H9 (cell line): ENCODE results near the gene HERC6. TPM values are rescaled to one million over a fixed set of nuclear protein-coding genes. Genes with fewer than 3 reads are reported as not detected.

ENCODE experiments used
- DNase-seq: peaks from one replicate; pipeline ENCODE4 v3.0.0-alpha.2; 2017
- H2AFZ ChIP-seq: one replicate; pipeline ENCODE4 v1.6.1; 2013; ENCODE audit warnings: mild to moderate bottlenecking, low read length, control low read depth, moderate library complexity
- H2AK5ac ChIP-seq: 2 replicates; pipeline ENCODE4 v1.6.1; 2013; ENCODE audit warnings: low read length, control low read depth, mixed read lengths; ENCODE audit not compliant: insufficient read length
- H2BK120ac ChIP-seq: one replicate; pipeline ENCODE4 v1.6.1; 2013; ENCODE audit warnings: low read depth, mild to moderate bottlenecking, low read length, control low read depth, inconsistent platforms; ENCODE audit not compliant: poor library complexity, severe bottlenecking
- H2BK12ac ChIP-seq: 2 replicates; pipeline ENCODE4 v1.6.1; 2013; ENCODE audit warnings: low read length, control low read depth, mixed read lengths, low read depth; ENCODE audit not compliant: insufficient read length
- H2BK15ac ChIP-seq: 2 replicates; pipeline ENCODE4 v1.6.1; 2013; ENCODE audit warnings: low read depth, low read length, control low read depth
- H2BK20ac ChIP-seq: one replicate; pipeline ENCODE4 v1.6.1; 2013; ENCODE audit warnings: low read depth, mild to moderate bottlenecking, low read length, control low read depth, inconsistent platforms; ENCODE audit not compliant: poor library complexity, severe bottlenecking
- H2BK5ac ChIP-seq: 2 replicates; pipeline ENCODE4 v1.6.1; 2013; ENCODE audit warnings: low read length, control low read depth, mixed read lengths; ENCODE audit not compliant: insufficient read length
- H3K14ac ChIP-seq: 2 replicates; pipeline ENCODE4 v1.6.1; 2013; ENCODE audit warnings: low read length, control low read depth; ENCODE audit not compliant: insufficient read depth
- H3K18ac ChIP-seq: 2 replicates; pipeline ENCODE4 v1.6.1; 2013; ENCODE audit warnings: low read depth, mild to moderate bottlenecking, mixed read lengths, low read length, control low read depth; ENCODE audit not compliant: insufficient read length
- H3K23ac ChIP-seq: 2 replicates; pipeline ENCODE4 v1.6.1; 2013; ENCODE audit warnings: low read length, control low read depth, mixed read lengths, low read depth; ENCODE audit not compliant: insufficient read length
- H3K23me2 ChIP-seq: 2 replicates; pipeline ENCODE4 v1.6.1; 2013; ENCODE audit warnings: low read depth, mild to moderate bottlenecking, mixed read lengths, low read length, control low read depth; ENCODE audit not compliant: insufficient read length, poor library complexity, severe bottlenecking
- H3K27ac ChIP-seq: 2 replicates; pipeline ENCODE4 v1.5.1; 2013; ENCODE audit warnings: low read length, control low read depth, mixed read lengths, low read depth; ENCODE audit not compliant: insufficient read length
- H3K27me3 ChIP-seq: 2 replicates; pipeline ENCODE4 v1.6.1; 2013; ENCODE audit warnings: low read length, control low read depth, inconsistent platforms; ENCODE audit not compliant: insufficient read depth
- H3K4ac ChIP-seq: 2 replicates; pipeline ENCODE4 v1.6.1; 2013; ENCODE audit warnings: low read depth, mild to moderate bottlenecking, control low read depth, inconsistent platforms, low read length, moderate library complexity
- H3K4me1 ChIP-seq: 2 replicates; pipeline ENCODE4 v1.6.1; 2013; ENCODE audit warnings: low read length, control low read depth, inconsistent platforms; ENCODE audit not compliant: insufficient read depth
- H3K4me2 ChIP-seq: 2 replicates; pipeline ENCODE4 v1.6.1; 2013; ENCODE audit warnings: low read length, control low read depth, mixed read lengths; ENCODE audit not compliant: insufficient read length, insufficient read depth
- H3K56ac ChIP-seq: 2 replicates; pipeline ENCODE4 v1.6.1; 2013; ENCODE audit warnings: low read depth, mild to moderate bottlenecking, mixed read lengths, low read length, control low read depth; ENCODE audit not compliant: insufficient read length
- H3K79me1 ChIP-seq: 2 replicates; pipeline ENCODE4 v1.6.1; 2013; ENCODE audit warnings: low read depth, mild to moderate bottlenecking, moderate library complexity, low read length, control low read depth, inconsistent platforms; ENCODE audit not compliant: insufficient read depth, poor library complexity, severe bottlenecking
- H3K79me2 ChIP-seq: 2 replicates; pipeline ENCODE4 v1.6.1; 2013; ENCODE audit warnings: low read length, control low read depth, inconsistent platforms; ENCODE audit not compliant: insufficient read depth
- H3K9ac ChIP-seq: 2 replicates; pipeline ENCODE4 v1.6.1; 2013; ENCODE audit warnings: low read length, control low read depth, mixed read lengths; ENCODE audit not compliant: insufficient read length; ENCODE audit errors: extremely low read depth
- H3K9me3 ChIP-seq: one replicate; pipeline ENCODE4 v1.6.1; 2013; ENCODE audit warnings: low read depth, low read length, inconsistent platforms; ENCODE audit not compliant: control insufficient read depth
- H3T11ph ChIP-seq: one replicate; pipeline ENCODE4 v1.6.1; 2013; ENCODE audit warnings: mild to moderate bottlenecking, low read length, control low read depth, inconsistent platforms
- H4K20me1 ChIP-seq: one replicate; pipeline ENCODE4 v1.6.1; 2013; ENCODE audit not compliant: control insufficient read depth, insufficient read length, insufficient read depth
- H4K5ac ChIP-seq: 2 replicates; pipeline ENCODE4 v1.6.1; 2013; ENCODE audit warnings: low read depth, mild to moderate bottlenecking, mixed read lengths, low read length, control low read depth; ENCODE audit not compliant: insufficient read length
- H4K8ac ChIP-seq: replicated peaks from 2 replicates; pipeline ENCODE4 v1.6.1; 2013; ENCODE audit warnings: low read length, control low read depth, mixed read lengths, low read depth; ENCODE audit not compliant: insufficient read length
- H4K91ac ChIP-seq: 2 replicates; pipeline ENCODE4 v1.6.1; 2013; ENCODE audit warnings: low read depth, mild to moderate bottlenecking, moderate library complexity, mixed read lengths, low read length, control low read depth; ENCODE audit not compliant: insufficient read length
- H3K27ac Mint-ChIP-seq, 3 experiments: 2 replicates in 2 of 3; 3 replicates in 1 of 3; pipeline ENCODE4 v1.8.0; 2020 to 2021; ENCODE audit warnings: mixed read lengths in 3 of 3, mild to moderate bottlenecking in 1 of 3, moderate library complexity in 1 of 3
- H3K27me3 Mint-ChIP-seq: 2 replicates; pipeline ENCODE4 v1.8.0; 2021; ENCODE audit warnings: low read depth, mild to moderate bottlenecking, moderate library complexity, mixed read lengths
- H3K36me3 Mint-ChIP-seq, 3 experiments: 2 replicates in 2 of 3; 3 replicates in 1 of 3; pipeline ENCODE4 v1.8.0; 2020 to 2021; ENCODE audit warnings: low read depth in 3 of 3, mixed read lengths in 3 of 3; ENCODE audit not compliant: insufficient read depth in 1 of 3
- H3K4me1 Mint-ChIP-seq, 2 experiments: 2 replicates each; pipeline ENCODE4 v1.8.0; 2020; ENCODE audit warnings: mixed read lengths in 2 of 2
- H3K4me3 Mint-ChIP-seq, 2 experiments: 2 replicates in 1 of 2; 3 replicates in 1 of 2; pipeline ENCODE4 v1.8.0; 2020 to 2021; ENCODE audit warnings: mild to moderate bottlenecking in 2 of 2, mixed read lengths in 2 of 2, moderate library complexity in 1 of 2
- H3K9me3 Mint-ChIP-seq, 2 experiments: 2 replicates in 1 of 2; 3 replicates in 1 of 2; pipeline ENCODE4 v1.8.0; 2020; ENCODE audit warnings: mild to moderate bottlenecking in 2 of 2, mixed read lengths in 2 of 2, moderate library complexity in 1 of 2
- WGBS: extraction: QIAGEN DNeasy Blood & Tissue Kit; methylation state at CpG from one replicate; pipeline ENCODE4 v1.1.7; 2013; ENCODE audit warnings: missing lambda C conversion rate, low lambda C conversion rate, mixed read lengths; ENCODE audit not compliant: insufficient read length; ENCODE audit errors: extremely low coverage; 5-methylcytosine and 5-hydroxymethylcytosine counted together
- total RNA-seq: library from RNA; stranded (reverse); gene quantifications from 2 replicates; pipeline ENCODE4 v1.2.1, GENCODE V29; 2021
- TF ChIP-seq, protein P1 (sequence below): fragments of 200-600 bp; sonication (generic); conservative IDR thresholded peaks from 3 replicates; pipeline ENCODE4 v1.8.0; 2021; ENCODE audit warnings: antibody characterized with exemption, mild to moderate bottlenecking

Gene HERC6
- total RNA-seq, 1 experiment from 2014 or later, result 8.2 TPM

DNA sequence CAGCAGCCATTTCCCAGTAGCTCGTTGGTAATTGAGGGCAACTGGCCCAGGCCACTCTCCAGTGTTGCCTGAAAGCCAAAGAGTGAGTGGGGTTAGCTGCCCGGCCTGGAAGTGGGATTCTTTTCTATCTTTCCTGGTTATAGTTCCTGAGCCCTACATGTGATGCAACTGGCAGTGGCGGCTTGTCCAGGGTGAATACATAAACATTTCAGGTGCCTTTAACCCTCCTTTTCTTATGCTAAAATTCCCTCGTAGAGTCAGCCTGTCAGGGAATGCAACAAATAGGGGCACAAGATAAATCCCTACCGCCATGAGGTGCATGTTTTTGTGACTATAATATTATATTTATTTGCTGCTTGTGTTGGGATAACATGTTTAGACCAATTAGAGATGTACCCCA is 64.8 kb downstream of the HERC6 start:
- Histone ChIP-seq H4K8ac (no peak overlapping the region), H3K4ac (no peak overlapping the region), H3K27me3 (no peaks in the 10 kb centered on the region), H2BK15ac (no peak overlapping the region), H4K5ac (no peak overlapping the region), H3K4me1 (peaks cover 5% of the 10 kb centered on the region; the same call in 1 of the 2 replicates), H3K23ac (no peak overlapping the region), H3K27ac (no peak overlapping the region), H3K4me2 (no peak overlapping the region), H2BK120ac (no peak overlapping the region), H2BK12ac (no peak overlapping the region), H3K9ac (no peak overlapping the region), H3K56ac (no peak overlapping the region), H4K91ac (no peak overlapping the region), H2BK5ac (no peak overlapping the region), H3K79me2 (no peaks in the 10 kb centered on the region), H2BK20ac (no peak overlapping the region), H3K23me2 (no peaks in the 10 kb centered on the region), H2AFZ (no peak overlapping the region), H3K9me3 (no peaks in the 10 kb centered on the region), H2AK5ac (no peak overlapping the region), H3T11ph (no peak overlapping the region), H3K14ac (no peak overlapping the region; the same call in 1 of the 2 replicates), H3K18ac (peak overlapping the region; percentile 64), H4K20me1 (no peaks in the 10 kb centered on the region), H3K79me1 (no peaks in the 10 kb centered on the region)
- Mint-ChIP-seq H3K36me3 (peaks cover 8 to 22% (median 13%) of the 10 kb centered on the region in 3 experiments; a peak in 6 of 7 replicates), H3K9me3 (peaks cover 4 to 10% of the 10 kb centered on the region in 2 experiments; a peak in 3 of 5 replicates), H3K4me3 (no peak overlapping the region), H3K4me1 (peaks cover 27 to 53% of the 10 kb centered on the region in 2 experiments), H3K27me3 (no peaks in the 10 kb centered on the region), H3K27ac (no peak overlapping the region; a peak in 1 of 7 replicates)
- TF ChIP-seq, protein P1, sequence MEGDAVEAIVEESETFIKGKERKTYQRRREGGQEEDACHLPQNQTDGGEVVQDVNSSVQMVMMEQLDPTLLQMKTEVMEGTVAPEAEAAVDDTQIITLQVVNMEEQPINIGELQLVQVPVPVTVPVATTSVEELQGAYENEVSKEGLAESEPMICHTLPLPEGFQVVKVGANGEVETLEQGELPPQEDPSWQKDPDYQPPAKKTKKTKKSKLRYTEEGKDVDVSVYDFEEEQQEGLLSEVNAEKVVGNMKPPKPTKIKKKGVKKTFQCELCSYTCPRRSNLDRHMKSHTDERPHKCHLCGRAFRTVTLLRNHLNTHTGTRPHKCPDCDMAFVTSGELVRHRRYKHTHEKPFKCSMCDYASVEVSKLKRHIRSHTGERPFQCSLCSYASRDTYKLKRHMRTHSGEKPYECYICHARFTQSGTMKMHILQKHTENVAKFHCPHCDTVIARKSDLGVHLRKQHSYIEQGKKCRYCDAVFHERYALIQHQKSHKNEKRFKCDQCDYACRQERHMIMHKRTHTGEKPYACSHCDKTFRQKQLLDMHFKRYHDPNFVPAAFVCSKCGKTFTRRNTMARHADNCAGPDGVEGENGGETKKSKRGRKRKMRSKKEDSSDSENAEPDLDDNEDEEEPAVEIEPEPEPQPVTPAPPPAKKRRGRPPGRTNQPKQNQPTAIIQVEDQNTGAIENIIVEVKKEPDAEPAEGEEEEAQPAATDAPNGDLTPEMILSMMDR, result no peak
- no CpG with 5 or more reads among the region's 5 CpGs for WGBS
- DNase-seq, result no peak
